Endothelial cell of umbilical vein (primary cell): ENCODE data around the gene TTC39A. TPM values are rescaled to one million over a fixed set of nuclear protein-coding genes. Genes with fewer than 3 reads are reported as not detected.

Experiments
- BruUV-seq: library from RNA; stranded (reverse); fragments of 400-500 nt; replicated peaks from 2 replicates; lab custom pipeline; 2021; lab: Mats Ljungman, UMichigan
- CTCF ChIA-PET: fragments of 300-600, 350-600 bp; sonication (Branson Sonifier 250); formaldehyde crosslinking; loops from one replicate; lab custom pipeline; 2021; ENCODE audit warnings: antibody characterized with exemption, inconsistent platforms; lab: Charles Lee
- POLR2A ChIA-PET: fragments of 300-600, 350-600 bp; sonication (Branson Sonifier 250); formaldehyde crosslinking; loops from one replicate; lab custom pipeline; 2021; ENCODE audit warnings: antibody characterized with exemption, inconsistent platforms; lab: Charles Lee
- DNase-seq: peaks from one replicate; pipeline ENCODE4 v3.0.0-alpha.2; 2011; ENCODE audit warnings: low read depth, low spot score
- FAIRE-seq: peaks from 2 replicates; lab custom pipeline; 2011; peaks lifted over from hg19 to GRCh38; lab: Jason Lieb, UNC
- H2AFZ ChIP-seq: 2 replicates; pipeline ENCODE4 v1.6.0; 2012; ENCODE audit warnings: low read depth, low read length, control low read depth, inconsistent platforms
- H3K27ac ChIP-seq: 2 replicates; pipeline ENCODE4 v1.5.1; 2011; ENCODE audit warnings: low read depth, mild to moderate bottlenecking, control low read depth, low read length, moderate library complexity; ENCODE audit not compliant: insufficient read depth
- H3K27me3 ChIP-seq, 2 experiments: 2 replicates each; pipeline versions ENCODE4 v1.6.0 to v1.6.1; 2011; ENCODE audit warnings: low read length in 2 of 2, mixed read lengths in 1 of 2; ENCODE audit not compliant: control insufficient read depth in 2 of 2, insufficient read depth in 2 of 2
- H3K36me3 ChIP-seq, 2 experiments: 2 replicates in 1 of 2; 3 replicates in 1 of 2; pipeline ENCODE4 v1.5.1; 2011; ENCODE audit warnings: low read length in 2 of 2, mild to moderate bottlenecking in 1 of 2, moderate library complexity in 1 of 2; ENCODE audit not compliant: control insufficient read depth in 2 of 2, insufficient read depth in 2 of 2; ENCODE audit errors: extremely low read depth in 1 of 2
- H3K4me1 ChIP-seq: 3 replicates; pipeline ENCODE4 v1.5.1; 2011; ENCODE audit warnings: mild to moderate bottlenecking, low read length; ENCODE audit not compliant: control insufficient read depth, insufficient read depth; ENCODE audit errors: extremely low read depth
- H3K4me2 ChIP-seq: 2 replicates; pipeline ENCODE4 v1.6.1; 2011; ENCODE audit warnings: low read length, control low read depth, mixed read lengths; ENCODE audit not compliant: insufficient read depth
- H3K4me3 ChIP-seq, 3 experiments: fragments of 200-600 bp in 1 of 3; sonication (generic), shearing (Covaris generic) in 1 of 3; replicated peaks in 1 of 3; 2 replicates each; pipeline ENCODE4 v1.5.1; 2011 to 2016; ENCODE audit warnings: control low read depth in 3 of 3, low read length in 3 of 3, mild to moderate bottlenecking in 2 of 3, inconsistent platforms in 1 of 3, low read depth in 1 of 3, moderate library complexity in 1 of 3; ENCODE audit not compliant: insufficient read depth in 1 of 3
- H3K79me2 ChIP-seq: 2 replicates; pipeline ENCODE4 v1.6.0; 2012; ENCODE audit warnings: low read length, inconsistent platforms; ENCODE audit not compliant: control insufficient read depth, insufficient read depth
- H3K9ac ChIP-seq: replicated peaks from 2 replicates; pipeline ENCODE3; 2011; ENCODE audit warnings: low read length, control low read depth; ENCODE audit not compliant: insufficient read depth; ENCODE audit errors: extremely low read depth
- H3K9me1 ChIP-seq: replicated peaks from 3 replicates; pipeline ENCODE4 v1.6.0; 2011; ENCODE audit warnings: mild to moderate bottlenecking, low read length; ENCODE audit not compliant: control insufficient read depth, insufficient read depth; ENCODE audit errors: extremely low read depth
- H3K9me3 ChIP-seq: replicated peaks from 2 replicates; pipeline ENCODE4 v1.5.1; 2012; ENCODE audit warnings: low read length, inconsistent platforms; ENCODE audit not compliant: control insufficient read depth, insufficient read depth
- H4K20me1 ChIP-seq: replicated peaks from 2 replicates; pipeline ENCODE3; 2011; ENCODE audit warnings: mild to moderate bottlenecking, low read length; ENCODE audit not compliant: control insufficient read depth, insufficient read depth; ENCODE audit errors: extremely low read depth
- EZH2 ChIP-seq: IDR thresholded peaks from 2 replicates; pipeline ENCODE4 v1.6.1; 2012; ENCODE audit warnings: borderline replicate concordance, low read depth, mild to moderate bottlenecking, moderate library complexity, low read length, inconsistent platforms; ENCODE audit not compliant: severe bottlenecking
- FOS ChIP-seq: IDR thresholded peaks from 2 replicates; pipeline ENCODE4 v1.6.1; 2011; ENCODE audit warnings: mild to moderate bottlenecking, low read length, moderate library complexity, borderline replicate concordance; ENCODE audit not compliant: insufficient read depth
- GATA2 ChIP-seq: IDR thresholded peaks from 2 replicates; pipeline ENCODE4 v1.7.0; 2011; ENCODE audit warnings: low read depth, mild to moderate bottlenecking, moderate library complexity, mixed read lengths, low read length; ENCODE audit not compliant: insufficient read length, insufficient read depth
- JUN ChIP-seq: IDR thresholded peaks from 2 replicates; pipeline ENCODE4 v1.6.1; 2011; ENCODE audit warnings: borderline replicate concordance, low read depth; ENCODE audit not compliant: insufficient read length, insufficient read depth
- MYC ChIP-seq: IDR thresholded peaks from one replicate; pipeline ENCODE4 v1.6.1; 2011; ENCODE audit warnings: mild to moderate bottlenecking, low read depth, low read length
- POLR2A ChIP-seq: IDR thresholded peaks from 2 replicates; pipeline ENCODE4 v1.6.1; 2012; ENCODE audit warnings: low read depth, mild to moderate bottlenecking, control low read depth, low read length
- POLR2AphosphoS5 ChIP-seq: IDR thresholded peaks from 2 replicates; pipeline ENCODE4 v1.6.1; 2012; ENCODE audit warnings: low read depth, mild to moderate bottlenecking, control low read depth, low read length, moderate library complexity; ENCODE audit not compliant: insufficient read depth
- dilution Hi-C: fragments of 300-500 bp; cut with MboI; formaldehyde crosslinking; loops from one replicate; pipeline ENCODE4 v1.15.0; 2019; ENCODE audit warnings: low sequenced_read_pairs; ENCODE audit not compliant: extremely low pct_ligation_motif_present
- intact Hi-C: fragments of 100-400 bp; cut with micrococcal nuclease; formaldehyde crosslinking; loops from one replicate; pipeline ENCODE4 v1.10.0; 2022
- polyA plus RNA-seq, 4 experiments: library from polyadenylated mRNA; depleted of rRNA in 3 of 4; stranded (reverse) in 3 of 4; unstranded in 1 of 4; fragments of >200 nt; gene quantifications; 2 replicates each; pipeline versions ENCODE4 v1.2.1 to v1.2.3, GENCODE V29; 2011 to 2012; ENCODE audit warnings: missing spikeins in 1 of 4
- total RNA-seq: library from RNA; stranded (reverse); gene quantifications from 2 replicates; pipeline ENCODE4 v1.2.3, GENCODE V29; 2021
- TF ChIP-seq, protein P1 (sequence below): IDR thresholded peaks from 2 replicates; pipeline ENCODE4 v1.6.1; 2011; ENCODE audit not compliant: insufficient read depth, insufficient read length
- TF ChIP-seq, protein P2 (sequence below), 2 donors: IDR thresholded peaks; 1 replicate in 1 of 2; 2 replicates in 1 of 2; pipeline ENCODE4 v1.5.1; 2011; ENCODE audit warnings: low read length in 2 of 2, mild to moderate bottlenecking in 2 of 2, moderate library complexity in 2 of 2, control low read depth in 1 of 2, inconsistent platforms in 1 of 2, low read depth in 1 of 2; ENCODE audit not compliant: insufficient read depth in 1 of 2; ENCODE audit errors: extremely low read depth in 1 of 2

The TTC39A gene
- total and polyA plus RNA-seq, 2 donors (not counting 3 experiments of a cell fraction or from before 2014, with no cell fraction given), result 1.1 to 1.7 TPM

DNA sequence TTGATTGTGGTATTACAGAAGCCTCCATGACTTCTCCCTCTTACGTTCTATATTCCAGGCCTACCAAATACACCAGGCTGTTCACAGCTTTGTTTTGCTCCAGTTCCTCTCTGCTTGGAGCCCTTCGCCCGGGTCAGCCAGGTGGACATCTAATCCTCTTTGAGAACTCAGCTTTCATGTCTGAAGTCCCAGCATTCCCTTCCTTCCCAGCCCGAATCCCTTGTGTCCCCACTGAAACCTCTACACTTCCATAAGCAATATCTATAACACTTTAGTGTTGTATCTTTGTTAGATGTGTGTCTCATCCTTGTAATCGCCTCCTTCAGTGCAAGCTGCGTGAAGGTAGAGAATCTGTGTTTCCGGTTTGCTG is 92.3 kb downstream of the TTC39A start:
- Histone ChIP-seq H2AFZ (no peak overlapping the region), H3K27ac (peak overlapping the region; percentile 97), H3K79me2 (peaks cover 66% of the 10 kb centered on the region), H3K9me1 (no peaks in the 10 kb centered on the region), H3K4me1 (peaks cover 31% of the 10 kb centered on the region), H4K20me1 (peaks cover 3% of the 10 kb centered on the region), H3K9me3 (no peaks in the 10 kb centered on the region), H3K36me3 (no peaks in the 10 kb centered on the region), H3K4me2 (peak overlapping the region; percentile 99), H3K9ac (peak overlapping the region; percentile 99), H3K27me3 (no peaks in the 10 kb centered on the region), H3K4me3 (peak overlapping the region; percentile 88 to 98 (median 91))
- intact Hi-C loops (loop anchor here (10.0 kb wide), 1 partner anchor 297 kb away; no protein-coding TSS in a partner anchor), dilution Hi-C loops (no loop called here)
- DNase-seq (no peak), FAIRE-seq (no peak)
- ChIA-PET POLR2A (interaction anchor here (1.4 kb wide), 1 partner anchor 10 kb away, joined by 3 read pairs; no protein-coding TSS in a partner anchor), CTCF (interaction anchor here (1.1 to 1.2 kb wide), 2 partner anchors 14 to 47 kb away, joined by 3 to 4 read pairs; no protein-coding TSS in a partner anchor)
- no TSS peak for BruUV-seq
- no peak for TF ChIP-seq MYC
- no peak for TF ChIP-seq POLR2A
- TF ChIP-seq GATA2, result no peak
- TF ChIP-seq EZH2, result no peak
- TF ChIP-seq, protein P1, sequence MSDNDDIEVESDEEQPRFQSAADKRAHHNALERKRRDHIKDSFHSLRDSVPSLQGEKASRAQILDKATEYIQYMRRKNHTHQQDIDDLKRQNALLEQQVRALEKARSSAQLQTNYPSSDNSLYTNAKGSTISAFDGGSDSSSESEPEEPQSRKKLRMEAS, result no peak
- TF ChIP-seq, protein P2, sequence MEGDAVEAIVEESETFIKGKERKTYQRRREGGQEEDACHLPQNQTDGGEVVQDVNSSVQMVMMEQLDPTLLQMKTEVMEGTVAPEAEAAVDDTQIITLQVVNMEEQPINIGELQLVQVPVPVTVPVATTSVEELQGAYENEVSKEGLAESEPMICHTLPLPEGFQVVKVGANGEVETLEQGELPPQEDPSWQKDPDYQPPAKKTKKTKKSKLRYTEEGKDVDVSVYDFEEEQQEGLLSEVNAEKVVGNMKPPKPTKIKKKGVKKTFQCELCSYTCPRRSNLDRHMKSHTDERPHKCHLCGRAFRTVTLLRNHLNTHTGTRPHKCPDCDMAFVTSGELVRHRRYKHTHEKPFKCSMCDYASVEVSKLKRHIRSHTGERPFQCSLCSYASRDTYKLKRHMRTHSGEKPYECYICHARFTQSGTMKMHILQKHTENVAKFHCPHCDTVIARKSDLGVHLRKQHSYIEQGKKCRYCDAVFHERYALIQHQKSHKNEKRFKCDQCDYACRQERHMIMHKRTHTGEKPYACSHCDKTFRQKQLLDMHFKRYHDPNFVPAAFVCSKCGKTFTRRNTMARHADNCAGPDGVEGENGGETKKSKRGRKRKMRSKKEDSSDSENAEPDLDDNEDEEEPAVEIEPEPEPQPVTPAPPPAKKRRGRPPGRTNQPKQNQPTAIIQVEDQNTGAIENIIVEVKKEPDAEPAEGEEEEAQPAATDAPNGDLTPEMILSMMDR (IDR thresholded peaks at IDR 0.05; ENCODE audit: extremely low read depth in 1 of 2, insufficient read depth in 1 of 2, low read depth in 1 of 2, low read length in 2 of 2), result no peak
- no peak for TF ChIP-seq JUN
- TF ChIP-seq FOS, result no peak
- TF ChIP-seq POLR2AphosphoS5, result no peak
